ENCODE data around the gene DHCR24.

The DHCR24 gene

DNA sequence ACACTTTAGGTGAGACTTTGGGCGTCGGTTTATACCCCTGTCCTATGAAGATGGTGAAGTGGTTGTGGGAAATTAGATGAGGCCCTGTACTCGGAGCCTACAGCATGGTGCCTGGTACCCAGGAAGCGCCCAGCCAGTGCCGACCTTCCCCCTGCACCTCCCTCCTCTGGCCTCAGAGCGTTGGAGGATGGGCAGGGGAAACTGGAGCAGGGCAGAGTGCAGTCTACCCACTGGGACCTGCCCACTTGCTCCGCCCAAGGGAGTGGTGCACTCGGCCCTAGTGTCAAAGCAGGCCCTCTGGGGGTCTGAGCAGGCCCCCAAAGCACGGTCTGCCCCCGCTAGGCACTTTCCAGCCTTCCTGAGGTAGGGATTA is 72.9 kb downstream of the DHCR24 start:
- DNase-seq: no peak

DNA sequence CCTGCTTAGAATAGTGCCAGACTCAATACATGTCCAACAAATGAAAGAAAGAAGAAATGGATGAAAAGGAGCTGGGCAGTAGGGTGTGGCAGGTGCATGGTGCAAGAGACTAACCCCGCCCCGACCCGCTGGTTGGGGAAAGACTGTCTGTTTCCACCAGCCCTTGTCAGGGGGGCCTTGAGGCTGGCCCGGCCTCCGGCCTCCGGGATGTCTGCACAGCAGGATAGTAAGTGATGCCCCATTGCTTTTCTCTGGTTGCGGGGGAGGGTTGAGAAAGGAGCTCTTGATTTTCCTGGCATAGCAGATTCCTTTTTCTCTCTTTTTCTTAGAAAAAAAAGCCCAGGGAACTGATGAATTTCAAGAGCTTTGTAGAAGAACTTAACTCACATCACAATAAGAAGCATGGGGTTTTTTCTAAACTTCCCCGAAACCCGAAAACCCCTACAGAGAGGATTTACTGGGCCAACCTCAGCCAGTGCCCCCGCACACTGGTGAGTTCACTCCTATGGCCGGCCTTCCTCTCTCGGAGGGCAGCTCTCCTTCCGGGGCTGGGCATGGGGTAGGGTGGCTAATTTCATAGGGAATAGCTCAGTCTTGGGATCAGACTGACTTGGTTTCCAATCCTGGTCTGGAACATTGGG is 73.4 kb downstream of the DHCR24 start:
- no peak for DNase-seq

DNA sequence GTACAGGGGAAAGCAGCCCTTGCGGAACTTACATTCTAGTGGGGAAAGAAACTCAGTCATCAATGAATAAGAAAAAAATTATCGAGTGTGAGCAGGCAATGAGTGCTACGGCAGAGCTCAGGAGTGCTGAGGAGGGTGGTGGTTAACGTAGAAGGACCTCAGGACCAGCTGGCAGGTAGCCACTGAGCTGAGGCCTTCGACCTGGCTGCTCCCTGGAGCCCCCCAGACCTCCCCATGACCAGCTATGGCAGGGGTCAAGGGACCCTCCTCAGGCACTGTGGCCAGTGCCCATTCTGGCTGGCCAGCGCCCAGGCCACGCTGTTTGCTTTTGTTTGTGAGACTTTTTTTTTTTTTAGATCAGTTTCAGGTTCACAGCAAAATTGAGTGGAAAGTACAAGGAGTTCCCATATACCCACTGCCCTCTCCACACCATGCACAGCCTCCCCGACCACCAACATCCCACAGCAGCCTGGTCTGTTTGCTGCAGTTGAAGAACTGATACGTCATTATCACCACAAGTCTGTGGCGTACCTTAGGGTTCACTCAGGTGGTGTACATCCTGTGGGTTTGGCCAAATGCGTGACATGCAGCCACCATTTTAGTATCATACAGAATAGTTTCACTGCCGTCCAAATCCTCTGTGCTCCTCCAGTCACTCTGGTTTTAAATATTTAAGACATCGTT is 74.1 kb downstream of the DHCR24 start:
- no peak for DNase-seq

DNA sequence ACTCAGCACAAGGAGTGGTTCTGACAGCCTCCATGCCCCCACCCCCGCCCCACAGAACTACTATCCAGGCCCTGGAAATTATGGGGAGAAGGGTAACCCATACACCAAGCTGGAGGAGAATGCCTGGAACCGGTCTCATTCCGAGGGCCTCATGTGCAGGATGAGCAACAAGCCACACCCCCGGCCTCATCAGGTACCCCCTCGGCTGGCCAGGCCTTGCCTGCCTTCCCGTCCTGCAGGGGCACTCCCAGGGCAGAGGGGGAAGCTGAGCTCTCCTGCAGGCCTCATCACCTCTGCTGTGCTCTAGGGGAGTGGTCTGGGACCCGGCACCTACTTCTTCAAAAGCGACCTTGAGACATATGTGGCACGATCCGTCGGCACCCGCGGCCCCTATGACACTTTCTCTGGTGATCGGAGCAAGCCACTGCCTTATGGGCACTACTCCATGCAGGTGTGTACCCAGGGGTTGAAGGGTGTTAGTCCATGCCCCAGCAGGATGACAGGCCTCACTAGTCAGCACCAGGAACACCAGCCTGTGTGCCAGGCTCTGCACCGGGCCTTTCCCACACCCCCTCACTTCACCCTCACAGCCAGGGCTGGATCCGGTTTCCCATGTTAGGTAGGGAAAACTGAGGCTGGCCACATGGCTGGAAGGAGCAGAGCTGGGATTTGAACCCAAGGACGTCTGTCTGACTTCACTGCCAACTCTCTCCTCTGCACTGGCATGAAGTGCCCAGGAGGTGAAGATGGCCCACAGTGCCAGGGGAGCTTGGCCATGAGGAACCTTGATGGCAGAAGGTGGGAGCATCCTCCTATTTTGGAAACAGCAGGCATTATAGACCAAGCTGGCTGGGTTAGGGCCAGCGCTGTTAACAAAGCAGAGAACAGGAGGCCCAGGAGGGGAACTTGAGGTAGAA is 75.0 kb downstream of the DHCR24 start:
- DNase-seq: no peak

DNA sequence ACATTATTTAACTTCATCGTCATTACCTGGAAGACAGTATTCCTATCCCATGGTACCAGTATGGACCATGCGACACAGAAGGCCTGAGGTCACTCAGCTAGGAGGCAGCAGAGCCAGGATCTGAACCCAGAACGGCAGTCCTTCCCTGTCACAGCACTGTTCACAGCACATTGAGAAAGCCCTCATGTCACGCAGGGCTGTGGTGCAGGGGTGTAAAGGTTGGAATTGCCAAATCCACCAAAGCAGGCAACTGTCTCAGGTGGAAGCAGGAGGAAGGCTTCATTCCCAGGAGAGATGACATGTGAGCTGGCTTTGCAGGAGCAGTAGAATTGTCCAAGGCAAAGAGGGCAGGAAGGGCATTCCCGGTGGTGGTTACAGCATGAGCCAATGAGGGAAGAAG is 75.9 kb downstream of the DHCR24 start:
- DNase-seq: no peak

DNA sequence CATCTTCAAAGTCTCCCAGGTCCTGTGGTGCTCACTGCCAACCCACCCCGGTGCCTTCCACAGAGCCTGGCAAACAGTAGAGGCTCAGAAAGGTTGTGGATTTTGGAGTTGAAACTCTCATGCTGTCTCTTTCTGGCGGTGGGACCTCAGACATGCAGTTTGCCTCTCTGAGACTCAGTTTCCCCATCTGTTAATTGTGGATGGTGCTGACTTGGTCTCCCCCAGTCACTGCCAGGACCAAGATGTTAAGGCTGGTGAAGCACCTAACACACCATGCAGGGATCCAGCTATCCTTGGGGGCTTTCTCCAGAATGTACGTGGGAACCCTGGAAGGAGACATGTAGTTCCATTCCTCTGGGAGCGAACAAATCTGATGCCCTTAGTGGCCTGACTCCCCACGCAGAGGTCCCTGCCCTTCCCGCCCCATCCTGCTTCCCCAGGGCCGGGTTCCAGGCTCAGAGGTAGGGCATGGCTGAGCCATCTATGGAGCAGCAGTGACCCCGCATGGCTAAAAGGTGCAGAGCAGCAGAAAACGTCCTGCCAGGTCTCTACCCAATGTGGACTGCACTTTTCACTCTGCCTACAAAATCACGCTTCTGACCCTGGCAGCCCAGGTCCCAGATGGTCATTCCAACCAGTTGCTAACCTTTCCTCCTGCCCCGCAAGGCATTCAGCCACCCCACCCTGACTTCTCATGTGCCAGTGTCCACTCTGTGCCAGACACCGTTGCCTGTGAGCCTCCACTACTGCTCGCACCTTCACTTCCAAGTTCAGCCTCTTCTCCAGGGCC is 76.6 kb downstream of the DHCR24 start:
- peak; percentile 31 for DNase-seq

DNA sequence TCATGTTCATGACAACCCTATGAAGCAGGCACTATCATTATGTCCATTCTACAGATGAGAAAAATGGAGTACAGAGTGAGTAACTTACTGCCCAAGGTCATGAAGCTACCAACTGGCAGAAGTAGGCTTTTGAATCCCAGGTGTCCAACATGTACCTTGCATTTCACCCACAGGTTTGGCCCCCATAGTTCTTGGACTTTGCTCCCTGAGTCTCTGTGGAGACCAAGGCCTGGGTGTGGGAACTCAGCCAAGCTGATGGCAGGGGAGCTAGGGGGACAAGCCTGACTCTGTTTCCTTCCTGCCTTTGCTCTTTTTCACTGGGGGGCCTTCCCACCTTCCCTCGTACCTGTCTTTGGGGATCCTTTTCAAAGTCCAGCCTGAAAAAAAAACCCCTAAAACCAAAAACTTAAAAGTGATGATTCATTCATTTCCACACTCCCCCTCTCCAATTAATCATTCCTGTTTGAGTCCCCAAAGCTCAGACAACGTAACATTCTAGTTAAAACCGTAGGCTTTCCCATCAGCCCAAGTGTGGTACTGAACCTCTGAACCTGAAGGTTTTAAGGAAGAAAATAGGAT is 77.4 kb downstream of the DHCR24 start:
- DNase-seq: no peak

DNA sequence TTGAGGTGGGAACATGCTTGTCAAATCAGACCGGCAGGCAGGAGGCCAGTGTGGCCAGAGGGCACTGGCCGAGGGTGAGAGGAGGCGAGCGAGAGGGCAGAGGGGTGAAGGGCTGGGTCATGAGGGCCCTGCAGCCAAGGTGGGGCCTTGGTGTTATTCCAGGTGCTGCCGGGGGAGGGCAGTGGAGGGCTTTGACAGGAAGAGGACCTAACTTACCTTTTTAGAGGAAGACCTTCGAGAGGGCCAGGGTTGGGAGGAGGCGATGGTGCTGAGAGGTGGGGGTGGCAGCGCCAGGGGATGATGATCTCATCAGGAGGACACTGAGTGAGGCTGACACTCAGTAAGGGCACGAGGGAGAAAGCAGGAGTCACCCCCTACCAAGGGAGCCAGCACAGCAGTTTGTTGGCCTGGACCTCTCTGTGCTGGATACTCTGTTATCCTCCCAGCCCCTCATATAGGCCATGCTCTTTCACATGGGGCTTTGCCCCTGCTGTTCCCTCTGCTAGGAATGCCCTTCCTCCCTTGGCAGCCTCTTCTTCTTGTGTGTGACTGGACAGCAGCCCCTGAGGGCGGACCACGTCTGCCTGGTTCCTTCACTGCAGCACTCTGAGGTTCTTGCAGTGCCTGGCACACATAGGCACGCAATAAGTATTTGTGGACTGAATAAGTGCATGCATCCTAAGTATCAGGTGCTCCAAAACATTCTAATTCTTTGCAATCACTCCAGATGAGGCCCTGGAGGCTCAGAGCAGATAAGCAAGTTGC is 78.4 kb downstream of the DHCR24 start:
- no peak for DNase-seq

DNA sequence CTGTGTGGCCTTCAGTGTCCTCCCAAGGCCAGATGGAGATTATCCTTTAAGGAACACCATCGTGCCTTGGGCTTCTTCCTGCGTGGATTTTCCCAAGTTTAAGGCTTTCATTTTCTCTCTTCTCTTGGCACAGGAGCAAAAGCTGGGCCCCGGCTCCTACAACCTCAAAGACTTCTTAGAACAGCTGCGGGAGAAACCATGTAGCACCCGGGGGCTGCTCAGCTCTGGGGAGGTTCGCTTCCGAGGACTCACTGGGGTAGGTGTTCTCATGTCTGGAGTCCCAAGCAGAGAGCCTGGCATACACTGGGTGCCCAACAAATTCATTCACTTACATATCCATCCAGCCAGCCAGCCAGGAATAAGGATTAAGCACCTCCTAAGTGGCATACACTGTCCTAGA is 79.2 kb downstream of the DHCR24 start:
- no peak for DNase-seq

DNA sequence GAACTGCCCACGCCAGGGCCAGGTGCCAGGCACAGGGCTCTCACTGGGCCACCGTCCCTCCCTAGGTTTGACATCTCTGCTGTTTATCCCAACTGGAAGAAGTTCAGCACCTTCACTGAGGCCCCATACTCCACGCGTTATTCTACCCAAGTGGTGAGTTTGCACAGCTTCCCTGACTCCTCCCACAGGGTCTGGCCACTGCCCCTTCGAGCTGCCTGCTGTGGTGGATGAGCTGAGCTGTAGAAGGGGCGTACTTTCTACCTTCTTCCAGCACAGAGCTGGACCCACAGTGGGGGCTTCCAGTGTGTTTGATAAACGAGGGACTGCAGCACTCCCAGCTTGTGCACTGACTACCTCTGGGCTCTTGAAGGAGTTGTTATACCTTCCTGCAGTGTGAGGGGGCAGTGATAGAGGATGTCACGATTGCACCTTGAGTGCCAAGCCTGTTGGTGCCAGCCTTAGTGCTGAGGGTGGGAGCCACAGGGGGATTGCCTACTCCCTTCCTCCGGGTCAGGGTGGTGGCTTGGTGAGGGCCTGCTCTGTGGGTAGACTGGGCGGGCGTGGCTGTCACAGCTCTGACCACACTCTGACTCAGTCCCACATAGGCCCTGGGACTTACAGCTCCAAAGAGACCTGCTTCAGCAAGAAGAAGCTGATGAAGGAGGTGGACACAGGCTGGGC is 79.9 kb downstream of the DHCR24 start:
- no peak for DNase-seq

DNA sequence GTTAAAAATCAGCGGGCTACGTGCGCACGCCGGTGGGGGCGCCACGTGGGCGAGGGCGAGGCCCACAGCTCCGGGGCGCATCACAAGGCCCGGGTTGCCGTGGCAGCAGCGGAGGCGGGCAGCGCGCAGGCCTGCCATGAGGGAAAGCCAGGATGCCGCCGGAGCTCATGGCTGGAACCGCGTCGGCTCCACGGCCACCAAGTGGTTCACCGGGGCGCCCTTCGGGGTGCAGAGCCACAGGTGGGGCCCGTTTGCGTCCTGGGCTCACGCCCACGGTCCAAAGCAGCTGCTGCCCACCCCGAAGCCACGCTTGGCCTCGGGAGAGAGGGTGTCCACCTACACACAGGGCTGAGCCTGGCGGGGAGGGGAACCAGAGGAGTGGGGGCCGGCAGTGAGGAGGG is 81.0 kb downstream of the DHCR24 start:
- DNase-seq: no peak

DNA sequence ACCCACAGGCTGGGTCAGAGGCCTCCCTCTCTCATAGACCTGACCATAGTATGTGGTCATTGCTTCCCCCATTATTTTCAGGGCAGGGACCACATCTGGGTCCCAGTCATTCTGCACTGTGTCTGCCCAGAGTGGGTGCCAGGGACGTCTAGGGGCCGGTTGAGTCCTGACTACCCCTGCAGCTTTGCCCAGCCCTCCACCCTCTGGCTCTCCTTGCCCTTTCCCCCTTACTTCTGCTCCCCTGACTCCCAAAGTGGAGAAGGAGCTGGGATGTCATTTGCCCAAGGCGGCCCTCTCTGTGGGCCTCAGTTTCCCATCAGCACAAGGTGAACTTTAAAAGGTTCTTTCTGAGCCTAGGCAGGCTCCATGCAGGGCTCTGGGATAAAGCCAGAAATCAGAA is 81.5 kb downstream of the DHCR24 start:
- DNase-seq: no peak

DNA sequence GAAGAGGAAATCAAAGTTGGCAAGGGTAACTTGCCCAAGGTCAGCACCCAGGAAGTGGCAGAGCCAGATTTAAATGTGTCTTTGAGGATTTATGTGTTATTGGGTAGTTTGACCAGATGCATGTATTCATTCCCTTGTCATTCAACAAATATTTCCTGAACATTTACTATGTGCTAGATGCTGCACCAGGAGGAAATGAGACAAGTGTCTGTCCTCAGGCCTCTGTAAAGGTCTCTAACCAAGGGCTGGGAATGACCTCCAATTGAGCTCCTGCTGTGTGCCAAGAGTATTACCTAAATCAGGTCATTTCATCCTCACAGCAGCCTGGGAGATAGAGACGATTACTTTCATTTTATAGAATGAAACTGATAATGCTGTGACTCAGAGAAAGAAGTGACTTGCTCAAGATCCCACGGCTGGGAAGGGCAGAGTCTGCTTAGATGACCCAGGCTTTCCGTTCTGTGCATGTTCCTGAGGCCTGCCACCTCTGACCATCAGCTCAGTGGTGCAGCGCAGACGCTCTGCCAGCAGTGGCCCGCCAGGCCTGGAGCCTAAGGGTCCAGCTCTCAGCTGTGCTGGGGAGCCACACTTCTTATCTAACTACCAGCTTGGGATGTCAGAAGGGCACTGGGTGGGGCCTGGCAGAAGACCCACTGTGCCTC is 82.4 kb downstream of the DHCR24 start:
- DNase-seq: no peak

DNA sequence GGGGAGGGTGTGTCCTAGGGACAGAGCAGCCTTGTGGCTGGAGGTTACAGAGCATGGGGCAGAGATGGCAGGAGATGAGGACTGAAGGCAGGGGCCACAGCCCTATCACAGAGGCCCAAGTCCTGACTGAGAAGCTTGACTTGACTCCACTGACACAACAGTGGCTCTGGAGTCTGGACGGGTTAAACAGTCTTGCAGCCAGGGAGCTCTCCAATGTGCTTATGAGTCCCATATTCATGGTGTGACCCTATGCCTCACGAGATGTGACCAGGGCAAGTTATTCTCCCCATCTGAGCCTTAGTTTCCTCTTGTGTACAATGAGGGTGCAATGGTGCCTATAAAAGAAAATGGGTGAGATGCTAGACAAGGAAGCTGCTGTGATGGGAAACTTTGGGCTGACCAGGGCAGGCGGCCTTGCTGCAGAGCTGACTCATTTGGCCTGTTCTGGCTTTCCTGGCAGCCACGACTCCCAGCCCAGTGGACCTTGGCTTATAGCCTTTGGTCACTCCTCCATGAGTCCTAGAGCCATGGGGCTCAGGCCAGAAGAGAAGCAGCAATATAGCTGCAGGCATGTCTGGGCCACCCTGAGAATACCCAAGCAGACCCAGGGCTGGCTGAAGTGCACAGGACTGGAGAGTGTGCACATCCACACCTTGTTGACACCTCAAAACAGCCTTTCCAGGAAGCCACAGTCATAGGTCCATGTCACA is 83.1 kb downstream of the DHCR24 start:
- DNase-seq: no peak

DNA sequence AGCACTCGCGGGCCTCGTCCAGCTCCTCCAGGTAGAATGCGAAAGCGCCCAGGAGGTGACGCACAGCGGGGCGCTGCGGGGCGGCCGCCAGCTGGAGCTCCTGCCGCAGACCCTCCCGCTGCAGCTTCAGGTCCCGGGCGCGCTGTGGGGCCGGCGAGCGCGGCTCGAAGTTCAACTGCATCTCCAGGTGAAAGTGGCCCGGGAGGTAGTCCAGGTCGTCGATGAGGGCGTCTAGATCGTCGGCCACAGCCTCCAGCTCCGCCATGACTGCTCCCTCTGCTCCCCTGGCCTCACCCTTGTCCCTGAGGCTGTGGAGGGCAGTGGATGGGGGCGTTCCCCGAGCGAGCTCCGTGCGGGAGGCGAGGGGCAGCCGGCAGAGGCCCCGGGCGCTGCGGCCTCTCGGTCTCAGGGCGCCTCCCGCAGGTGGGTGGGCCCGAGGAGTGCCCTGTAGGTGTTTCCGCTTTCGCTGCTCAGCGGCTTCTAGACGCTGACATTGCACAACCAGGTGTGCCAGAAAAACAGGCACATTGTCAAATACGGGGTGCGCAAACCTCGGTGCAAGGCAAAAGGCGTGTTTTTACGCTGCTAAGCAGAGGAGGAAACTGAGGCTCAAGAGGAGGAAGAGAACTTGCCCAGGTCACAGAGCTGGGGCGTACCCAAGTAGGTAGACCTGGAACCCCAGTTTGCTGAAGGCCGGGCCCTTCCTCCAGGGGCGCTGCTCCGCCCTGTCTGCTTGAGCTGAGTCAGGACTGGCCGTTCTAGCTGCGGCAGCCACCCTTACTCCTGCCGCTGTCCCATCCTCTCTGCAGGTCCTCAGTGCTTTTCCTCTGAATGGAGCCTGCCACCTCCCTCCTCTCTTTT is 85.9 kb downstream of the DHCR24 start, which contains the start of gene TTC22:
Gene TTC22, minus strand, starts transcription at position 425 of the 861 bp plus-strand sequence. Its CDS starts 160 bp downstream, at position 265.
- no peak for DNase-seq

DNA sequence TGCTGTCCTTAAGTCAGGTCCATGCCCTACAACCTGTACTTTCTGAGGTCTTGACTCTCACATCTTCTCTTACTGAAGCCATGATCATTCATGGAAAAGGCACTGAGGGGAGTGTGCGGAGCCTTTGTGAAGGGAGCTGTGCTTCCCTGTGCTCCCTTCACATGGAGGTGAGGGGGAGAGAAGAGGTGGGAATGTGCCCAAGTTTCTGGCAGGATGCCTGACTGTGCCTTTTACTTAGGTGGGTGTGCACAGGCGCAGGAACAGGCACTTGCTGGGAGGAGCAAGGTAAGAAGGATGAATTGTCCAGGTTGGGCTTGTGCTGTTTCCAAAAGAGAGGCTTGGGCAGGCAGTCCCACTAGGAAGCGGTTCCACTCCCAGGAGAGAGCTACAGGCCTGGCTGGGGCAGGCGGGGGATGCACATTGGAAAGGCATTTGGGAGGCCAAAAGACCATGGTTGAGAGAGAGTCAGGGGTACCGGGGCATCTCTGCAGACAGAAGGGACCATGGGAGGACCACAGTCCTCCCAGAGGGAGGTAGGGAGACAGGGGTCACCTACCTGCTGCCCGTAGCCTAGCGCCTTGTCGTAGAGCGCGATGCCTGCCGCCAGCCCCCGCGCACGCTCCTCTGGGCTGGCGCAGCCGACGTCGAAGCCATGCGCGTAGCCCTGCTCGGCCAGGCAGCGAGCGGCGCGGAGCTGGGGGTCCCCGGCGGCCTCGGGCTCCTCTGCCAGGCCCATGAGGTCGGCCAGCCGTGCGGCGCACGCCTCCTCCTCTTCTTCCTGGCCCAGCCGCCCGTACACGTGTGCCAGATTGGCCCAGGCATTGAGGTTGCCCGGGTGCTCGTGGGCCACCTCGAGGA is 86.7 kb downstream of the DHCR24 start:
- DNase-seq: no peak
